Body of pancreas (tissue), 4 donors: ENCODE results near the gene DEF6. TPM values are rescaled to one million over a fixed set of nuclear protein-coding genes. Genes with fewer than 3 reads are reported as not detected.

Experiments
- ATAC-seq: fragments of 150-250 bp; one replicate; pipeline ENCODE4 v1.9.1; 2016
- DNase-seq, 4 donors: peaks; one replicate each; pipeline ENCODE4 v3.0.0-alpha.2; 2019
- H3K27ac ChIP-seq, 4 donors: fragments of 200-600 bp; sonication (generic); 1 replicate in 3 of 4; 2 replicates in 1 of 4; pipeline versions ENCODE4 v1.5.1 to v1.6.1; 2016 to 2019; ENCODE audit warnings: mild to moderate bottlenecking in 1 of 4, mixed read lengths in 1 of 4, moderate library complexity in 1 of 4
- H3K27me3 ChIP-seq, 2 donors: fragments of 200-600 bp; sonication (generic); one replicate each; pipeline ENCODE4 v1.6.0; 2016; ENCODE audit warnings: mild to moderate bottlenecking in 1 of 2
- H3K36me3 ChIP-seq, 2 donors: fragments of 200-600 bp; sonication (generic); replicated peaks in 1 of 2; 2 replicates each; pipeline ENCODE4 v1.5.1; 2016; ENCODE audit warnings: low read depth in 2 of 2; ENCODE audit not compliant: insufficient read depth in 1 of 2
- H3K4me1 ChIP-seq: fragments of 200-600 bp; sonication (generic); one replicate; pipeline ENCODE4 v1.6.0; 2016
- H3K4me3 ChIP-seq, 2 donors: fragments of 200-600 bp; sonication (generic); 1 replicate in 1 of 2; 2 replicates in 1 of 2; pipeline ENCODE4 v1.5.1; 2016 to 2019
- H3K9me3 ChIP-seq, 3 donors: fragments of 200-600 bp; sonication (generic); 1 replicate in 2 of 3; 2 replicates in 1 of 3; pipeline ENCODE4 v1.5.1; 2016
- CTCF ChIP-seq, 7 experiments: fragments of 450-650 bp in 4 of 7; fragments of 200-600 bp in 3 of 7; sonication (generic) in 3 of 7; IDR thresholded peaks; one replicate each; pipeline ENCODE4 v1.5.1; 2016 to 2019; ENCODE audit warnings: antibody characterized with exemption in 7 of 7
- POLR2A ChIP-seq, 3 donors: fragments of 450-650 bp; IDR thresholded peaks; one replicate each; pipeline ENCODE4 v1.6.1; 2016; ENCODE audit warnings: antibody characterized with exemption in 3 of 3, mild to moderate bottlenecking in 2 of 3
- WGBS, 2 donors: methylation state at CpG; one replicate each; pipeline ENCODE4 v1.1.5; 2017; 5-methylcytosine and 5-hydroxymethylcytosine counted together
- intact Hi-C: fragments of 100-400 bp; cut with DNase I; formaldehyde crosslinking; loops from one replicate; pipeline ENCODE4 v1.15.1; 2023
- total RNA-seq, 2 donors: library from RNA; depleted of rRNA; stranded (reverse); fragments of >200 nt; gene quantifications; one replicate each; pipeline ENCODE4 v1.1.0, GENCODE V29; 2016

Gene DEF6
- total RNA-seq, 2 donors from 2014 or later, result 10.2 to 23.3 TPM

- DNase-seq, result peak; percentile 84 to 89 (median 86)
- H3K36me3 ChIP-seq, result peaks cover 0 to 2% of the 10 kb centered on the region in 2 donors
- intact Hi-C loops, result no loop called here
- TF ChIP-seq POLR2A (IDR thresholded peaks at IDR 0.05) (peak in 2 of 3 donors; percentile 41 to 52), CTCF (IDR thresholded peaks at IDR 0.05) (peak in 2 of 7 experiments; percentile 3 to 15)
- WGBS, 2 donors, result 11 to 12% methylated on average over 35 to 49 of the region's 55 CpGs
- peak; percentile 98 for ATAC-seq
- H3K27me3 ChIP-seq, result no peaks in the 10 kb centered on the region
- H3K9me3 ChIP-seq, result no peaks in the 10 kb centered on the region
- peaks cover 12% of the 10 kb centered on the region for H3K4me1 ChIP-seq
- peak overlapping the region in 3 of 4 donors; percentile 29 to 59 (median 46) for H3K27ac ChIP-seq
- peak overlapping the region in 1 of 2 donors; percentile 44 for H3K4me3 ChIP-seq
Observed at GRCh38 chr6:35318196-35319171, 20.9 kb downstream of the DEF6 start.

- H3K4me3 ChIP-seq, result no peak overlapping the region
- no peaks in the 10 kb centered on the region for H3K27me3 ChIP-seq
- H3K36me3 ChIP-seq, result peaks cover 0 to 2% of the 10 kb centered on the region in 2 donors
- WGBS, 2 donors, result 89 to 94% methylated on average over 15 to 20 of the region's 20 CpGs
- H3K4me1 ChIP-seq, result peaks cover 12% of the 10 kb centered on the region
- TF ChIP-seq CTCF (IDR thresholded peaks at IDR 0.05) (no peak), POLR2A (IDR thresholded peaks at IDR 0.05) (no peak)
- intact Hi-C loops, result no loop called here
- H3K27ac ChIP-seq, result no peak overlapping the region
- no peak for ATAC-seq
- no peaks in the 10 kb centered on the region for H3K9me3 ChIP-seq
- DNase-seq, result no peak
Observed at GRCh38 chr6:35319346-35320030, 21.9 kb downstream of the DEF6 start.

GRCh38 chr6:35320031-35320410, 22.4 kb downstream of the DEF6 start:
- no peak overlapping the region for H3K4me3 ChIP-seq
- no peaks in the 10 kb centered on the region for H3K9me3 ChIP-seq
- WGBS, 2 donors, result 91 to 92% methylated on average over 2 of the region's 2 CpGs
- ATAC-seq (no peak), DNase-seq (no peak)
- intact Hi-C loops, result no loop called here
- H3K27ac ChIP-seq, result no peak overlapping the region
- TF ChIP-seq CTCF (IDR thresholded peaks at IDR 0.05) (no peak), POLR2A (IDR thresholded peaks at IDR 0.05) (no peak)
- H3K4me1 ChIP-seq, result peaks cover 12% of the 10 kb centered on the region
- H3K27me3 ChIP-seq, result no peaks in the 10 kb centered on the region
- H3K36me3 ChIP-seq, result peaks cover 0 to 2% of the 10 kb centered on the region in 2 donors

DNA sequence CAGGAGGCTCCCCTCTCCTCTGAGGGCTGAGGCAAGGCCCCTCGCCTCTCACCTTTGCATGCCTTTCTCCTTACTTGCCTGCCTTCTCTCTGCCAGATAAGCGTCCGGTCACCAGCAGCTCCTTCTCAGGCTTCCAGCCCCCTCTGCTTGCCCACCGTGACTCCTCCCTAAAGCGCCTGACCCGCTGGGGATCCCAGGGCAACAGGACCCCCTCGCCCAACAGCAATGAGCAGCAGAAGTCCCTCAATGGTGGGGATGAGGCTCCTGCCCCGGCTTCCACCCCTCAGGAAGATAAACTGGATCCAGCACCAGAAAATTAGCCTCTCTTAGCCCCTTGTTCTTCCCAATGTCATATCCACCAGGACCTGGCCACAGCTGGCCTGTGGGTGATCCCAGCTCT, 23.5 kb downstream of the DEF6 start:
- Histone ChIP-seq H3K9me3 (no peaks in the 10 kb centered on the region), H3K27me3 (no peaks in the 10 kb centered on the region), H3K27ac (no peak overlapping the region), H3K4me1 (peaks cover 12% of the 10 kb centered on the region), H3K4me3 (no peak overlapping the region), H3K36me3 (peaks cover 0 to 2% of the 10 kb centered on the region in 2 donors)
- 91% methylated on average over 8 of the region's 8 CpGs for WGBS, 2 donors
- intact Hi-C loops, result no loop called here
- no peak for DNase-seq
- TF ChIP-seq POLR2A (IDR thresholded peaks at IDR 0.05) (no peak), CTCF (IDR thresholded peaks at IDR 0.05) (no peak)
- ATAC-seq, result no peak
